Hepatocyte (in vitro differentiated cells): ENCODE measurements around the gene PGAP1. TPM values are rescaled to one million over a fixed set of nuclear protein-coding genes. Genes with fewer than 3 reads are reported as not detected.

Source experiments
- DNase-seq: peaks from one replicate; pipeline ENCODE4 v3.0.0-alpha.2; 2016; ENCODE audit warnings: low spot score
- H2AFZ ChIP-seq: fragments of 200-600 bp; sonication (generic); 2 replicates; pipeline ENCODE4 v1.6.0; 2016; ENCODE audit warnings: antibody characterized with exemption, mild to moderate bottlenecking
- H3K27ac ChIP-seq: fragments of 200-600 bp; sonication (generic); 2 replicates; pipeline ENCODE4 v1.5.1; 2016; ENCODE audit warnings: mild to moderate bottlenecking
- H3K27me3 ChIP-seq: fragments of 200-600 bp; sonication (generic); 2 replicates; pipeline ENCODE4 v1.6.1; 2016
- H3K36me3 ChIP-seq: fragments of 200-600 bp; sonication (generic); replicated peaks from 2 replicates; pipeline ENCODE4 v1.5.1; 2016; ENCODE audit warnings: low read depth; ENCODE audit not compliant: insufficient read depth
- H3K4me1 ChIP-seq: fragments of 200-600 bp; sonication (generic); 2 replicates; pipeline ENCODE4 v1.5.1; 2016; ENCODE audit warnings: mild to moderate bottlenecking, moderate library complexity; ENCODE audit not compliant: insufficient read depth
- H3K4me2 ChIP-seq: fragments of 200-600 bp; sonication (generic); 2 replicates; pipeline ENCODE4 v1.6.0; 2016
- H3K4me3 ChIP-seq: fragments of 200-600 bp; sonication (generic); 2 replicates; pipeline ENCODE4 v1.5.1; 2016; ENCODE audit warnings: mild to moderate bottlenecking
- H3K79me2 ChIP-seq: fragments of 200-600 bp; sonication (generic); 2 replicates; pipeline ENCODE4 v1.6.0; 2017; ENCODE audit warnings: mild to moderate bottlenecking
- H3K9me2 ChIP-seq: fragments of 200-600 bp; sonication (generic); replicated peaks from 2 replicates; pipeline ENCODE4 v1.6.0; 2017; ENCODE audit warnings: mild to moderate bottlenecking; ENCODE audit not compliant: insufficient read depth
- H3K9me3 ChIP-seq: fragments of 200-600 bp; sonication (generic); 2 replicates; pipeline ENCODE4 v1.5.1; 2016; ENCODE audit warnings: low read depth, mild to moderate bottlenecking
- H4K20me1 ChIP-seq: fragments of 200-600 bp; sonication (generic); 2 replicates; pipeline ENCODE4 v1.6.0; 2016; ENCODE audit warnings: mild to moderate bottlenecking; ENCODE audit not compliant: insufficient read depth, poor library complexity, severe bottlenecking
- CTCF ChIP-seq: fragments of 200-600 bp; sonication (generic); IDR thresholded peaks from 2 replicates; pipeline ENCODE4 v1.5.1; 2016; ENCODE audit warnings: antibody characterized with exemption, mild to moderate bottlenecking; ENCODE audit not compliant: poor library complexity
- EZH2 ChIP-seq: fragments of 200-600 bp; sonication (generic); IDR thresholded peaks from 2 replicates; pipeline ENCODE4 v1.6.1; 2016; ENCODE audit warnings: antibody characterized with exemption, mild to moderate bottlenecking, borderline replicate concordance
- EZH2phosphoT487 ChIP-seq: fragments of 200-600 bp; sonication (generic); IDR thresholded peaks from one replicate; pipeline ENCODE4 v1.6.1; 2018; ENCODE audit warnings: antibody characterized with exemption, mild to moderate bottlenecking, low read depth, moderate library complexity; ENCODE audit not compliant: unreplicated experiment, severe bottlenecking
- WGBS: methylation state at CpG from one replicate; pipeline ENCODE4 v1.1.6; 2016; ENCODE audit warnings: low lambda C conversion rate; ENCODE audit errors: missing lambda C conversion rate; 5-methylcytosine and 5-hydroxymethylcytosine counted together
- polyA plus RNA-seq: library from polyadenylated mRNA; unstranded; fragments of >200 nt; fragmentation: Nextera tagmentation; extraction: Ambion mirVana; gene quantifications from 2 replicates; pipeline ENCODE4 v1.2.1, GENCODE V29; 2016
- total RNA-seq: library from RNA; depleted of rRNA; stranded (reverse); fragments of >200 nt; gene quantifications from 2 replicates; pipeline ENCODE4 v1.2.3, GENCODE V29; 2014

The PGAP1 gene
- total and polyA plus RNA-seq, 2 experiments from 2014 or later, result 2.6 to 15.3 TPM

DNA sequence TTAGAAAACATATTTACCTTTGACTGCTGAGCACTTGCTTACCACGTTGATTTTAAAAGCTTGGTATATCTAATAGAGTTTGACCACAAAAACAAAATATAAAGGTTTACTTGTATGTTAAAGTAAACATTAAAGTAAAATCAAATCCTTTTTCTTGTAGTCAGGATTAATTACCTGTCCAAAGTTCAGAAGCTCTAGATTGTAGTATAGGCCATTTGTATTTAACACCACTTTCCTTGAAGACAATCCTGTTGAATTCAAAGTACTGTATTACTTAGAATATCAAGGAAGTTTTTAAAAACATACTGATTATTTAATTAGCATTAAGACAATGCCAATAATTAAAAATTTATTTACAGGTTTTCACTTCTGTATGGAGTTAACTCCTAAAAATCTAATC lies 53.0 kb downstream of the PGAP1 start:
- no peak for DNase-seq
- Histone ChIP-seq H3K9me2 (no peaks in the 10 kb centered on the region), H3K27me3 (no peaks in the 10 kb centered on the region), H4K20me1 (no peaks in the 10 kb centered on the region), H3K4me2 (no peak overlapping the region), H3K27ac (no peak overlapping the region), H3K4me3 (no peak overlapping the region), H3K4me1 (no peaks in the 10 kb centered on the region), H2AFZ (no peak overlapping the region), H3K79me2 (no peaks in the 10 kb centered on the region), H3K9me3 (no peaks in the 10 kb centered on the region), H3K36me3 (no peaks in the 10 kb centered on the region)
- TF ChIP-seq EZH2phosphoT487 (no peak), EZH2 (no peak), CTCF (no peak)
- 97% methylated on average over 1 of the region's 1 CpG for WGBS

DNA sequence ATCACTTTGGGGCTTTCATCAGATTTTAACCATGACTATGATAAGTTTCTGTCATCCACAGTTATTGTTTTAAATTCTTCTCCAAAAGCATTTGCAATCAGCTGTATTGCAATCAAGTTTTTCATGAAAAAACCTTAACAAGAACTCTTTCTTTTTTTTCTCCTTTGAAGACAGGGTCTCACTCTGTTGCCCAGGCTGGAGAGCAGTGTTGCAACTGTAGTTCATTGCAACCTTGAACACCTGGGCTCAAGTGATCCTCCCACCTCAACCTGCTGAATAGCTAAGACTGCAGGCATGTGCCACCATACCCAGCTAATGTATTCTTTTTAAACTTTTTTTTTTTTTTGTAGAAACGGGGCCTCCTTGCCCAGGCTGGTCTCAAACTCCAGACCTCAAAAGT lies 71.9 kb downstream of the PGAP1 start:
- H3K4me2 ChIP-seq, result no peak overlapping the region
- H3K27me3 ChIP-seq, result no peaks in the 10 kb centered on the region
- no peak for DNase-seq
- no peaks in the 10 kb centered on the region for H3K4me1 ChIP-seq
- H4K20me1 ChIP-seq, result no peaks in the 10 kb centered on the region
- no peaks in the 10 kb centered on the region for H3K79me2 ChIP-seq
- no peak for TF ChIP-seq EZH2
- TF ChIP-seq EZH2phosphoT487, result no peak
- no peak for TF ChIP-seq CTCF
- 75% methylated on average over 1 of the region's 1 CpG for WGBS
- H3K27ac ChIP-seq, result no peak overlapping the region
- no peaks in the 10 kb centered on the region for H3K9me2 ChIP-seq
- H3K4me3 ChIP-seq, result no peak overlapping the region
- H3K9me3 ChIP-seq, result no peaks in the 10 kb centered on the region
- H3K36me3 ChIP-seq, result no peaks in the 10 kb centered on the region
- H2AFZ ChIP-seq, result no peak overlapping the region

GRCh38 chr2:196853301-196854087 lies 73.0 kb downstream of the PGAP1 start:
- H3K9me2 ChIP-seq, result no peaks in the 10 kb centered on the region
- WGBS, result 43% methylated on average over 4 of the region's 4 CpGs
- TF ChIP-seq CTCF (no peak), EZH2 (no peak), EZH2phosphoT487 (peak; percentile 86)
- H3K4me1 ChIP-seq, result no peaks in the 10 kb centered on the region
- H3K9me3 ChIP-seq, result no peaks in the 10 kb centered on the region
- no peaks in the 10 kb centered on the region for H4K20me1 ChIP-seq
- H3K4me2 ChIP-seq, result no peak overlapping the region
- H3K36me3 ChIP-seq, result no peaks in the 10 kb centered on the region
- no peak overlapping the region for H2AFZ ChIP-seq
- H3K27me3 ChIP-seq, result no peaks in the 10 kb centered on the region
- no peak for DNase-seq
- H3K79me2 ChIP-seq, result no peaks in the 10 kb centered on the region
- H3K27ac ChIP-seq, result no peak overlapping the region
- H3K4me3 ChIP-seq, result no peak overlapping the region
